ENCODE data around the gene SP4.

SP4 gene

DNA sequence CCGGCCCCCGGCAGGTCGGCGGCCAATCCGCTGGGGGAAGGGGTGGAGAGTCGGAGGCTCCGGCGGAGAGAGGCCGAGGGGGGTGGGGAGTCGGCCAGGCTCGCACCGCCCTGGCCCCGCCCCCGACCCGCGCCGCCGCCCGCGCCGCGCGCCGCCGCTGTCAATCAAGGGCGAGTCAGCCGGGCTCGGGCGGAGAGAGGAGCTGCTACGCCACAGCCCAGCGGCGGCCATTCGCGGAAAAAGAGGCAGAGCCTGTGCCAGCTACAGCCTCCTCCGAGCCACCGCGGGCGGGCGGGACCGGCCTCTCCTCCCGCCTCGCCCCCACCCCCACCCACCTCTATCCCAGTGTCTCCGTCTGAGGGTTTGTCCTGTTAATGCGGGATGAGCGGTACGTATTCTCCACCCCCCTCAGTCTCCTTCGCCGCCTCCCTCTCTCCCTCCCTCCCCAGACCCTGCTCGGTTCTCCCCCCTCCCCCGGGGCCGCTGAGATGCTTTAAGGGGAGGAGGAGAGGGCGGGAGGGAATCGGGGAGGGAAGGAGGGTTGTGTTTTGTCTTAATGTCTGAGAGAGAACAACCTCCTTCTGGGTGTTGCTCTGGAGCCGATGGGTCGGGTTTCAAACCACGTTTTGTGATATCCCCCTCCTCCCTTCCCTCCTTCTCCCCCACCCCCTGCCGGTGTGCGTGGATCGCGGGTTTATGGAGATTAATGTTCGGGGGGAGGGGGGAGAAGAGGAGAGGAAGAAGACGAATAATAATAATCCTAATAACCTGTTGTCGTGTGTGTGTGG, at the start of gene SP4:
TSS of gene SP4 (plus strand) at position 213 of the 788 bp plus-strand sequence. CDS start at position 382, 169 bp downstream.
- DNase-seq = peak; percentile 76 to 98 (median 92)

GRCh38 chr7:21383227-21384220, 44.4 kb upstream of the SP4 start:
- no peak for DNase-seq

GRCh38 chr7:21393937-21394336, 33.9 kb upstream of the SP4 start:
- DNase-seq = no peak

DNA sequence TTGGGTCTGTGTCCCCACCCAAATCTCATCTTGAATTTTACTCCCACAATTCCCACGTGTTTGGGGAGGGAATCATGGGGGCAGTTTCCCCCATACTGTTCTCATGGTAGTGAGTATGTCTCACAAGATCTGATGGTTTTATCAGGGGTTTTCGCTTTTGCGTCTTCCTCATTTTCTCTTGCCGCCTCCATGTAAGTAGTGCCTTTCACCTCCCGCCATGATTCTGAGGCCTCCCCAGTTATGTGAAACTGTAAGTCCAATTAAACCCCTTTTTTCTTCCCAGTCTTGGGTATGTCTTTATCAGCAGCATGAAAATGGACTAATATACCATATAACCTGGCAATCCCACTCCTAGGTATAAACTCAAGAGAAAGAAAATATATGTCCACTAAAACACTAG, 25.9 kb upstream of the SP4 start:
- DNase-seq = no peak

GRCh38 chr7:21407796-21408480, 19.9 kb upstream of the SP4 start:
- no peak for DNase-seq

DNA sequence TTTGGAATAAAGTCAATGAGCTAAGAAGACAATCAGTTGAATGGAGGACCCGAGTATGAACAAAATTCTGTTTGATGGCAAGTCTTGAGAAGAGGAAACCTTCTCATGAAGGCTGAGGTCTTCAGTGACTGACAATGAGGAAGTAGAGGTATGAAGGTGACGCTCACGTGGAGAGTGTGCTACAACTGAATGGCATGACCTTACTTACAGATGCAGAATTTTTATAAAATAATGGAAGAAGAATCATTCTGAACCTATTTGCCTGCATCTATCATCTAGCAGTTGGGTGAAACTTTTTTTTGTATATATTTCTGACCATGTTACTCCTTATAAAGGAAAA, 19.4 kb upstream of the SP4 start:
- no peak for DNase-seq

DNA sequence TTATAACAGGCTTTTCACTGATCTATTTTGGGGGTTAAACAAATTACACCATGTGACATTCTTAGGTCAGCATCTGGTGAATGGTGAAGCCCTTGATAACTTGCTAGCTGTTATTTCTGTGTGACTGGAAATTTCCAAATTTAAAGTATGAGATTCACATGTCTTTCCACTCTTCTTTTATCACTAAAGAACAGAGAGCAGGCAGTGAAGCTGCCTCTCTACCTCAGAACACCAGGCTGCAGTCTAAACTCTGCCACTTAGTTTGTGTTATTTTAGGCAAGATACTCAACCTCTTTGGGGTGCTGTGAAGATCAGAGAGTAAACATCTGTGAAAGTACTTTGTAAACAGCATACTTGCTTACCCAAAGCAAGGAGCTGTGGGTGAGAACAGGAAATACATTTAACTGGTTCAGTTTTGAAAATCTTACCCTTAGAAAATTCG, 15.5 kb upstream of the SP4 start:
- DNase-seq = no peak

- DNase-seq = peak in 2 of 14 donors; percentile 7
Measured at GRCh38 chr7:21412957-21413356, 14.9 kb upstream of the SP4 start.

DNA sequence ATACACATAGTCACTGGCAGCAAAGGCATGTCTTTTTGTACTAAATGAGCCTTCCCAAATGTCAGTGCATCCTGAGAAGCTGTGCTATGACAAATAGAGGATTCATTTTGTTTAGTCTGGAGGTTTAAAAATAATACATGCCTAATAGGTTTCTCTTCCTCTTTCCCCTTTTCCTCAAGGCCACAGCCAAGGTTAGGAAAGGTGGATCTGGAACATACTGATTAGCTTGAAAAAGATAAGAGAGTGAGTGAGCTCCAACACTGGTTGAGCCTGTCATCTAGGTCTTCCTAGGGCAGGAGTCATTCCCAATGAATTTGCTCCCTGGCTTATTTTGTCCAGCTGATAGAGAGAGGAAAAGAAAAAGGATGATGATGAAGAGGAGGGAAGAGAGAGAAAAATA, 14.4 kb upstream of the SP4 start:
- DNase-seq = no peak

- DNase-seq = no peak
Measured at GRCh38 chr7:21414795-21415393, 13.0 kb upstream of the SP4 start.

GRCh38 chr7:21417647-21418046, 10.2 kb upstream of the SP4 start:
- DNase-seq = no peak

- no peak for DNase-seq
Measured at GRCh38 chr7:21422751-21423150, 5.1 kb upstream of the SP4 start.

DNA sequence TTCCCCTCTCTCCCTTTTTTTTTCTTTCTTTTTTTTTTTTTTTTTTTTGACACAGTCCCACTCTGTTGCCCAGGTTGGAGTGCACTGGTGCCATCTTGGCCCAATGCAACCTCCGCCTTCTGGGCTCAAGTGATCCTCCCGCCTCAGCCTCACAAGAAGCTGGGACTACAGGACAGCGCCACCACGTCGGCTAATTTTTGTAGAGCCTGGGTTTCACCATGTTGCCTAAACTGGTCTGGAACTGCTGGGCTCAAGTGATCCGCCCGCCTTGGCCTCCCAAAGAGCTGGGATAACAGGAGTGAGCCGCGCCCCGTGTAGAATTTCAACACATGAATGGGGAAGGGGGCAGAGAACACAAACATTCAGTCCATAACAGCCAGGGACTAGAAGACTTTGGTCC, 2.6 kb upstream of the SP4 start:
- no peak for DNase-seq

- no peak for DNase-seq
Measured at GRCh38 chr7:21426286-21427181, 1.3 kb upstream of the SP4 start.

GRCh38 chr7:21427182-21427870, 557 bp upstream of the SP4 start:
- DNase-seq = peak; percentile 83 to 99 (median 98)

DNA sequence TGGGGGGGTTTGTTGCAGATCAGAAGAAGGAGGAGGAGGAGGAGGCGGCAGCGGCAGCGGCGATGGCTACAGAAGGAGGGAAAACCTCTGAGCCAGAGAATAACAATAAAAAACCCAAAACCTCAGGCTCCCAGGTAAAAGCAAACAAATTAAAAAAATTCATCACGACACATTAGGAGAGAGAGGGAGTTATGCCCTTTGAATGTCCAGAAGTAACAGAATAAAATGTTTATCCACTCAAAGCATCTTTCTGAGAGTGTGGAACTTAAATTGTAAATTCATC, 717 bp downstream of the SP4 start:
- DNase-seq = no peak

GRCh38 chr7:21429021-21429420, 1.1 kb downstream of the SP4 start:
- DNase-seq = no peak

DNA sequence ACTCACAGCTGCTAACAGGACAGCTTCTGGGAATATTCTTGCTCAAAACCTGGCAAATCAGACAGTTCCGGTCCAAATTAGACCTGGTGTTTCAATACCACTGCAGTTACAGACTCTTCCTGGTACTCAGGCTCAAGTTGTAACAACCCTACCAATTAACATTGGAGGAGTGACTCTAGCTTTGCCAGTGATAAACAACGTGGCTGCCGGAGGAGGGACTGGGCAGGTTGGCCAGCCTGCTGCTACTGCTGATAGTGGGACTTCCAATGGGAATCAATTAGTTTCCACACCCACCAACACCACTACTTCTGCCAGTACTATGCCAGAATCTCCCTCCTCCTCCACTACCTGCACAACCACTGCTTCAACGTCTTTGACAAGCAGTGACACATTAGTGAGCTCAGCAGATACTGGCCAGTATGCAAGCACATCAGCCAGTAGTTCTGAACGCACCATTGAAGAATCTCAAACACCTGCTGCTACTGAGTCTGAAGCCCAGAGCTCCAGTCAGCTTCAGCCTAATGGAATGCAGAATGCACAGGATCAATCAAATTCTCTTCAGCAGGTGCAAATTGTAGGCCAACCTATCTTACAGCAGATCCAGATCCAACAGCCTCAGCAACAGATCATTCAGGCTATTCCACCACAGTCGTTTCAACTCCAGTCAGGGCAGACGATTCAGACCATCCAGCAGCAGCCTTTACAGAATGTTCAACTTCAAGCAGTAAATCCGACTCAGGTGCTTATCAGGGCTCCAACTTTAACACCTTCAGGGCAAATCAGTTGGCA, 2.1 kb downstream of the SP4 start:
- peak in 1 of 14 donors; percentile 6 for DNase-seq

- no peak for DNase-seq
Measured at GRCh38 chr7:21430575-21430954, 2.7 kb downstream of the SP4 start.
